Naive thymus-derived CD4-positive, alpha-beta T cell (primary cell): ENCODE results near the gene BSND. TPM values are rescaled to one million over a fixed set of nuclear protein-coding genes. Genes with fewer than 3 reads are reported as not detected.

ENCODE experiments used
- ATAC-seq: fragments of 150-1000 bp; cut with Tn5 transposase; 2 replicates; pipeline ENCODE4 v1.10.0; 2021; ENCODE audit warnings: mild to moderate bottlenecking, moderate library complexity
- CTCF ChIA-PET: fragments of 350-600 bp; sonication (Branson Sonifier 250); formaldehyde crosslinking; loops from one replicate; lab custom pipeline; 2021; ENCODE audit warnings: antibody characterized with exemption; lab: Charles Lee
- POLR2A ChIA-PET: fragments of 350-600 bp; sonication (Branson Sonifier 250); formaldehyde crosslinking; loops from one replicate; lab custom pipeline; 2021; ENCODE audit warnings: antibody characterized with exemption, inconsistent platforms; lab: Charles Lee
- DNase-seq, 9 donors: peaks; one replicate each; pipeline versions ENCODE4 v3.0.0 to v3.0.0-alpha.2; 2020 to 2022; ENCODE audit warnings: mixed read lengths in 1 of 9
- H3K27ac ChIP-seq: one replicate; pipeline ENCODE4 v1.7.0; 2013; ENCODE audit warnings: mild to moderate bottlenecking, low read depth, low read length, moderate library complexity
- H3K27me3 ChIP-seq, 2 donors: one replicate each; pipeline ENCODE4 v1.7.0; 2013; ENCODE audit warnings: low read length in 2 of 2, mild to moderate bottlenecking in 2 of 2, moderate library complexity in 2 of 2; ENCODE audit not compliant: control insufficient read depth in 2 of 2, insufficient read depth in 2 of 2
- H3K36me3 ChIP-seq, 3 experiments: 1 replicate in 2 of 3; 2 replicates in 1 of 3; pipeline ENCODE4 v1.7.0; 2013; ENCODE audit warnings: low read length in 3 of 3, mild to moderate bottlenecking in 3 of 3, moderate library complexity in 1 of 3; ENCODE audit not compliant: insufficient read depth in 3 of 3, control insufficient read depth in 2 of 3
- H3K4me1 ChIP-seq, 2 donors: one replicate each; pipeline ENCODE4 v1.7.0; 2013; ENCODE audit warnings: low read length in 2 of 2, mild to moderate bottlenecking in 2 of 2, moderate library complexity in 1 of 2; ENCODE audit not compliant: control insufficient read depth in 2 of 2, insufficient read depth in 2 of 2
- H3K4me3 ChIP-seq: 2 replicates; pipeline ENCODE4 v1.7.0; 2013; ENCODE audit warnings: mild to moderate bottlenecking, low read length
- H3K9me3 ChIP-seq, 3 experiments: 1 replicate in 2 of 3; 2 replicates in 1 of 3; pipeline ENCODE4 v1.7.0; 2013; ENCODE audit warnings: low read length in 3 of 3; ENCODE audit not compliant: control insufficient read depth in 2 of 3
- H3K27ac Mint-ChIP-seq, 9 donors: one replicate each; pipeline ENCODE4 v1.8.0; 2020 to 2022; ENCODE audit warnings: mixed read lengths in 9 of 9, mild to moderate bottlenecking in 8 of 9, moderate library complexity in 5 of 9, inconsistent platforms in 2 of 9
- H3K27me3 Mint-ChIP-seq, 5 donors: one replicate each; pipeline ENCODE4 v1.8.0; 2021 to 2022; ENCODE audit warnings: mixed read lengths in 5 of 5, mild to moderate bottlenecking in 1 of 5
- H3K36me3 Mint-ChIP-seq, 5 donors: one replicate each; pipeline ENCODE4 v1.8.0; 2020 to 2022; ENCODE audit warnings: mixed read lengths in 5 of 5, mild to moderate bottlenecking in 3 of 5, inconsistent platforms in 1 of 5
- H3K4me1 Mint-ChIP-seq, 7 donors: one replicate each; pipeline ENCODE4 v1.8.0; 2020 to 2022; ENCODE audit warnings: mixed read lengths in 7 of 7, mild to moderate bottlenecking in 3 of 7, inconsistent platforms in 1 of 7
- H3K4me3 Mint-ChIP-seq, 10 donors: one replicate each; pipeline ENCODE4 v1.8.0; 2020 to 2022; ENCODE audit warnings: mild to moderate bottlenecking in 10 of 10, mixed read lengths in 10 of 10, moderate library complexity in 6 of 10, inconsistent platforms in 2 of 10
- H3K9me3 Mint-ChIP-seq, 11 donors: one replicate each; pipeline ENCODE4 v1.8.0; 2020 to 2022; ENCODE audit warnings: mixed read lengths in 11 of 11, mild to moderate bottlenecking in 4 of 11, inconsistent platforms in 1 of 11, moderate library complexity in 1 of 11
- intact Hi-C, 2 donors: fragments of 100-400 bp; cut with micrococcal nuclease; formaldehyde crosslinking; loops; one replicate each; pipeline ENCODE4 v1.15.1; 2023
- polyA plus RNA-seq, 2 donors: library from polyadenylated mRNA; unstranded; fragments of 300-500 nt; fragmentation: Illumina TruSeq; gene quantifications; one replicate each; pipeline ENCODE4 v1.2.3, GENCODE V29; 2021
- total RNA-seq, 6 experiments: library from RNA in 5 of 6; stranded (reverse) in 5 of 6; gene quantifications; 1 replicate in 5 of 6; 2 replicates in 1 of 6; pipeline ENCODE4 v1.2.3 and lab custom pipeline; 2021 to 2026

BSND gene
- total and polyA plus RNA-seq, 7 experiments from 2014 or later = 0.05 TPM; not detected in 6

DNA sequence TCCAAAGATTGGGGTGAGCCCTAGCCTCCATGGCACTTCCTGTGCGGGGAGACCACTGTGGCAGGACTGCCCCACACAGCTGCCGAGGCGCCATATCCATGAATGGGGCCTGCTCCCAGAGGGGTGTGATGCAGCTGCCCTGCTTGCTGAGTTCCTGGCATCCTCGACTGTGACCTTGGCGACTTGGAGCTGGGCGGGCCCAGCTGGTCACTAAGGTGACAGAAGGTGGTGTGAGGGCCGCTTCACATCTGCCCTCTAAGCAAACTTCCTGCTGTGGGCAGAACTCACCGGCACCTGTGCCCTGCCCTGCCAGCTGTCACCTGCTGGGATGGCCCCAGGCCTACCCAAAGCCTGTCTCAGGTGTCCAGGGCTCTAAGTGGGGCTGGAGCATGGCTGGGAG is 9.3 kb upstream of the BSND start:
- Mint-ChIP-seq H3K4me3 (no peak overlapping the region), H3K4me1 (peaks cover 0 to 1% (median 0%) of the 10 kb centered on the region in 7 donors), H3K27me3 (peaks cover 0 to 6% (median 3%) of the 10 kb centered on the region in 5 donors), H3K27ac (no peak overlapping the region), H3K36me3 (no peaks in the 10 kb centered on the region), H3K9me3 (no peaks in the 10 kb centered on the region)
- Histone ChIP-seq H3K27ac (no peak overlapping the region), H3K36me3 (no peaks in the 10 kb centered on the region), H3K4me3 (no peak overlapping the region), H3K4me1 (no peaks in the 10 kb centered on the region), H3K9me3 (no peaks in the 10 kb centered on the region), H3K27me3 (no peaks in the 10 kb centered on the region)
- intact Hi-C loops = no loop called here
- ChIA-PET POLR2A (no interaction called here), CTCF (interaction anchor here (0.9 kb wide), 1 partner anchor 11 kb away, joined by 4 read pairs; no protein-coding TSS in a partner anchor)
- ATAC-seq = no peak
- DNase-seq = no peak

DNA sequence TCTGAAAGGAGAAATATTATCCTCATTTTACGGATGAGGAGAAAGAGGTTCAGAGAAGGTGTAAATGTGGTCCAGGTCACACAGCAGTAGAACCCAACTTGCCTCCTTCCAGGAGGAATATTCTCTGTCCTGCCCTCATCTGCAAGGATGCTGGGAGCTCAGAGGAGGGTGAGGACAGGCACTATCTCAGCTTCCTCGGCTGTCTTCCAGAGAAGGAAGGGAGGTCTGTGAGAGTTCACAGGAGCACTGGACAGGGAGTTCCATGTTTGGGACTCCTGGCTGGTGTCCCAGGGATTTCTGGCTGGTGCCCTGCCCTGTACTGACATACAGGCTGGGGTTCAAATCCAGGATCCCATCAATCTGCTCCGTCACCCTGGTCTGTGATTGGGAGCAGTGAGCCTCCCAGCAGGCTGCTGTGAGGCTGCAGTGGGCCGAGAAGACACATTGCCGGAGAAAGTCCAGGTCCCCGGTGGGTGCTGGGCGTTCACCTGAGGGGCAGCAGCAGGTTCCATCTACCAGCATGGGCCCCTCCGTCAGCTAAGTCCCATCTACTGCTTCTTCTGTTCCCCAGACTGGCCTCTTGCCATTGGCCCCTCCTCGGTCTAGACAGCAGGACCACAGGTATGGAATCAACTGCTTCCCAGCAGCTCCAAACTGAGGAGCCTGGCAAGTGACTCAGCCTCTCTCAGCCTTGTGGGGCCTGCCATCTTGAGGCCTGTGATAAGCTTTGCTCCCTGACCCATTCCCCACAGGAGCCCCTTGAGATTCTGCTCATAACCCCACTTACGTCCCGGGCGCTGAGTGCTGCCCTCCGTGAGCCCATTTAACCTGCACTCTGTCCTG is 8.5 kb upstream of the BSND start:
- Histone ChIP-seq H3K9me3 (no peaks in the 10 kb centered on the region), H3K4me3 (no peak overlapping the region), H3K4me1 (peaks cover 0 to under 1% of the 10 kb centered on the region in 2 donors), H3K27me3 (no peaks in the 10 kb centered on the region), H3K27ac (no peak overlapping the region), H3K36me3 (no peaks in the 10 kb centered on the region)
- intact Hi-C loops = no loop called here
- ATAC-seq (no peak), DNase-seq (no peak)
- peaks cover 0 to under 1% (median 0%) of the 10 kb centered on the region in 5 donors for H3K36me3 Mint-ChIP-seq
- peaks cover 4 to 6% (median 4%) of the 10 kb centered on the region in 5 donors for H3K27me3 Mint-ChIP-seq
- ChIA-PET CTCF (interaction anchor here (0.9 kb wide), 1 partner anchor 11 kb away, joined by 4 read pairs; no protein-coding TSS in a partner anchor), POLR2A (no interaction called here)
- peaks cover under 1 to 4% (median 2%) of the 10 kb centered on the region in 7 donors for H3K4me1 Mint-ChIP-seq
- no peak overlapping the region for H3K27ac Mint-ChIP-seq
- no peak overlapping the region for H3K4me3 Mint-ChIP-seq
- H3K9me3 Mint-ChIP-seq = no peaks in the 10 kb centered on the region

DNA sequence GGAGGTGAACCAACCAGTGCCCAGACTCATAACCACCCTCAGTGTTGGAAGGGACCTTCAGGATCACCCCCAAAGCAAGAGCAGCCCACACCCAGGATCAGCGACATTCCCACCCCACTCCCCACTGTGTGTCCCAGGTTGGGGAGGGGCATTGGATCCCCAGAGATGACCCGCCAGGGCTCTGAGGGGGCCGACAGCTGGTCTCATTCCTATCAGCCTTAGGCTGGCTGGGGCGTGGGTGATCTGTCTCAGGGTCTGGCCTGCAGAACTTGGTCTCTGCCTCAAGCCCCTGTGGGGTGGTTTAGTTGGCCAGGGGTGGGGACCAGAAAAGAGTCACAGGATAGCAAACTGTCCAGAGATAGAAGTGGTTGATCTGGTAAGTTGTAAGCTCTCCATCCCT is 7.8 kb upstream of the BSND start:
- Mint-ChIP-seq H3K27me3 (peaks cover 5 to 12% (median 11%) of the 10 kb centered on the region in 5 donors), H3K9me3 (peaks cover 0 to 3% (median 0%) of the 10 kb centered on the region in 11 donors), H3K27ac (no peak overlapping the region), H3K4me3 (no peak overlapping the region), H3K36me3 (peaks cover 0 to 3% (median 0%) of the 10 kb centered on the region in 5 donors), H3K4me1 (peaks cover 7 to 11% (median 9%) of the 10 kb centered on the region in 7 donors)
- POLR2A ChIA-PET = no interaction called here
- peaks cover 2 to 8% of the 10 kb centered on the region in 2 donors for H3K4me1 ChIP-seq
- H3K36me3 ChIP-seq = no peaks in the 10 kb centered on the region
- CTCF ChIA-PET = no interaction called here
- ATAC-seq (no peak), DNase-seq (no peak)
- no peak overlapping the region for H3K27ac ChIP-seq
- intact Hi-C loops = no loop called here
- no peaks in the 10 kb centered on the region for H3K27me3 ChIP-seq
- no peaks in the 10 kb centered on the region for H3K9me3 ChIP-seq
- no peak overlapping the region for H3K4me3 ChIP-seq

DNA sequence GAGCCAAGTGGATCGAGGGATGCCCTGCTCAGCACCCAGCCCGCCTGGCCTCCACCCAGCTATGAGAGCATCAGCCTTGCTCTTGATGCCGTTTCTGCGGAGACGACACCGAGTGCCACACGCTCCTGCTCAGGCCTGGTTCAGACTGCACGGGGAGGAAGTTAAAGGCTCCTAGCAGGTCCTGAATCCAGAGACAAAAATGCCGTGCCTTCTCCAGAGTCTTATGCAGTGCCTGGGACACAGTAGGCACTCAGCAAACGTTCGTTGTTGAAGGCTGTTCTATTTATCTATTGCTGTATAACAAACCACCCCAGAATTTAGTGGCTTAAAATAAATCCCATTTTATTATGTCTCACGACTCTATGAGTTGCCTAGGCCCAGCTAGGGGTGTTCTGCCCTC is 6.8 kb upstream of the BSND start:
- Mint-ChIP-seq H3K27ac (no peak overlapping the region), H3K9me3 (peaks cover 0 to 5% (median 0%) of the 10 kb centered on the region in 11 donors), H3K27me3 (peaks cover 12 to 21% (median 20%) of the 10 kb centered on the region in 5 donors), H3K36me3 (peaks cover 0 to 4% (median 0%) of the 10 kb centered on the region in 5 donors), H3K4me3 (no peak overlapping the region), H3K4me1 (peaks cover 13 to 21% (median 17%) of the 10 kb centered on the region in 7 donors)
- DNase-seq = no peak
- Histone ChIP-seq H3K27ac (no peak overlapping the region), H3K27me3 (no peaks in the 10 kb centered on the region), H3K4me3 (no peak overlapping the region), H3K4me1 (peaks cover 11 to 13% of the 10 kb centered on the region in 2 donors), H3K36me3 (no peaks in the 10 kb centered on the region), H3K9me3 (no peaks in the 10 kb centered on the region)
- ChIA-PET CTCF (no interaction called here), POLR2A (no interaction called here)
- ATAC-seq = no peak
- intact Hi-C loops = no loop called here

DNA sequence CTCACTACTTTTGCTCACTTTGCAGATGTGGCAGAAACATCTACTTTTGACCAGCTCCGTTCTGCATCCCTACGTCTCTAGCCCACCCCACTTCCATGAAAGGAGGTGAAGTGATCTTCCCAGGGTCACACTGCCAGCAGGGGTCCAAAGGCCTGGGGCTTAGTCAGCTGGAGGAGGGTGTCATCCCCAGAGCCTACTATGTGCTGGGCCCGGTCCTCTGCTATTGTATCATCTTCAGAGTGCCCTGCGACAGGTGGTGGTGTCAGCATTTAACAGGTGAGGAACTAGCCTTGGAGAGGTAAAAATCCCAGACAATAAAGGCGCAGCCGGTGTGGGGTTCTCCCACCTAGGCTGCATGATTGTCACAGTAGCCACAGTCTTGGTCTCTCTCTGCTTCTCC is 5.6 kb upstream of the BSND start:
- Mint-ChIP-seq H3K36me3 (peaks cover 0 to 4% (median 0%) of the 10 kb centered on the region in 5 donors), H3K27me3 (peaks cover 21 to 33% (median 31%) of the 10 kb centered on the region in 5 donors), H3K9me3 (peaks cover 0 to 5% (median 0%) of the 10 kb centered on the region in 11 donors), H3K4me1 (peaks cover 17 to 27% (median 22%) of the 10 kb centered on the region in 7 donors), H3K27ac (no peak overlapping the region), H3K4me3 (no peak overlapping the region)
- CTCF ChIA-PET = no interaction called here
- Histone ChIP-seq H3K36me3 (no peaks in the 10 kb centered on the region), H3K27ac (no peak overlapping the region), H3K4me3 (no peak overlapping the region), H3K4me1 (peaks cover 13 to 14% of the 10 kb centered on the region in 2 donors), H3K27me3 (no peaks in the 10 kb centered on the region), H3K9me3 (no peaks in the 10 kb centered on the region)
- DNase-seq (no peak), ATAC-seq (no peak)
- POLR2A ChIA-PET = no interaction called here
- intact Hi-C loops = no loop called here

DNA sequence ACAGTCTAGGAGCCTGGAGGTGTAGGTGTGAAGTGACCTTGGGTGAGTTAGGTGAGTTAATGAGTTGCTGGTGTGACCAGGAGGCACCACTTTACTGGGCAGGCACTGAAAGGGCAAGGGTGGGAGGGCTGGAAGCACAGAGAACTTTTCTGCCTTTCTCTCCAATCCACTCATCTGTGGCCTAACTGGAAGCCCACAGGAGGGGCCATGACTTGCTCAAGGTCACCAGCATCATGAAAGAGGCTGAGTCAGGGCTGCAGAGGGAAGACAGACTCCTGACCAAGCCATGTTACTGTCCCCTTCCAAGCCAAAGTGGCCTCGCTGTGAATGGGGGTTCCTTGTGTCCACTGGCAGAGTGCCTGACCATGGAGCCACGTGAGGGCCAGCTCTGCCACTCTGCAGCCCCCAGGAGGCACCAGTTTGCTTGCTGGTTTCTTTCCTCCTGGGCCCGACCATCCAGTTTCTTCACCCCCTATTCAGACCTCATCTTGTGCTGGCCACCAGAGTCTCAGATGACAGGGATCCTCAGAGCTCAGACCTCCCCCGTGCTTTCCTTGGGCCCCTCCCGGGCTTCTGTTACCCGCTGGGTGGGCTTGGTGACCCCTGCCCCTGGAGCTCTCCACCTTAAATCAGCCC is 4.3 kb upstream of the BSND start:
- Histone ChIP-seq H3K4me1 (peaks cover 13 to 14% of the 10 kb centered on the region in 2 donors), H3K27ac (no peak overlapping the region), H3K36me3 (no peaks in the 10 kb centered on the region), H3K27me3 (no peaks in the 10 kb centered on the region), H3K4me3 (no peak overlapping the region), H3K9me3 (no peaks in the 10 kb centered on the region)
- POLR2A ChIA-PET = interaction anchor here (0.6 kb wide), 1 partner anchor 10 kb away, joined by 4 read pairs; no protein-coding TSS in a partner anchor
- Mint-ChIP-seq H3K4me3 (no peak overlapping the region), H3K27me3 (peaks cover 21 to 40% (median 35%) of the 10 kb centered on the region in 5 donors), H3K27ac (no peak overlapping the region), H3K36me3 (peaks cover 0 to 4% (median 0%) of the 10 kb centered on the region in 5 donors), H3K4me1 (peaks cover 17 to 27% (median 22%) of the 10 kb centered on the region in 7 donors), H3K9me3 (peaks cover 0 to 5% (median 0%) of the 10 kb centered on the region in 11 donors)
- CTCF ChIA-PET = no interaction called here
- DNase-seq (no peak), ATAC-seq (no peak)
- intact Hi-C loops = no loop called here
